ENCODE measurements around the gene EVA1C.

DNA sequence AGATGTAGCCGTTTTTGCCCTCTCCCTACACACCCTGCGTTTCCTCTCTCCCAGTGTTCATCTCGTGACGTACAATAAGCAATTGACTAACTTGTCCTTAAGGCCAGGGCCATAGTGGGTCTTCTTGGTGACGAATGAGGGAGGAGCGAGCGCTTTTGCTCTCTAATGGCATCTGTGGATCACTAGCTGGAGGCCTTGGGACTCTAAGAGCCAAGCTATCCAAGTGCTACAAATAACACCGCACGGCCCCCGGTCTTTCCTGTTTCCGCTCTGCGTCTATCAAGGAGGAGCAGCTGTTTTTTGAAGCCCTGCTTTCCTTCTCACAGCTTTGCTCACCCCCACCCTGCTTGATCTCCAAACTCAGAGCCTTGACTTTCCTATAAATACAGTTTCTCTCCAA is 25.2 kb downstream of the EVA1C start:
- TF ChIP-seq ZNF274 (IDR thresholded peaks at IDR 0.05; ENCODE audit: insufficient read depth, insufficient read length): no peak
- TF ChIP-seq, protein P1, sequence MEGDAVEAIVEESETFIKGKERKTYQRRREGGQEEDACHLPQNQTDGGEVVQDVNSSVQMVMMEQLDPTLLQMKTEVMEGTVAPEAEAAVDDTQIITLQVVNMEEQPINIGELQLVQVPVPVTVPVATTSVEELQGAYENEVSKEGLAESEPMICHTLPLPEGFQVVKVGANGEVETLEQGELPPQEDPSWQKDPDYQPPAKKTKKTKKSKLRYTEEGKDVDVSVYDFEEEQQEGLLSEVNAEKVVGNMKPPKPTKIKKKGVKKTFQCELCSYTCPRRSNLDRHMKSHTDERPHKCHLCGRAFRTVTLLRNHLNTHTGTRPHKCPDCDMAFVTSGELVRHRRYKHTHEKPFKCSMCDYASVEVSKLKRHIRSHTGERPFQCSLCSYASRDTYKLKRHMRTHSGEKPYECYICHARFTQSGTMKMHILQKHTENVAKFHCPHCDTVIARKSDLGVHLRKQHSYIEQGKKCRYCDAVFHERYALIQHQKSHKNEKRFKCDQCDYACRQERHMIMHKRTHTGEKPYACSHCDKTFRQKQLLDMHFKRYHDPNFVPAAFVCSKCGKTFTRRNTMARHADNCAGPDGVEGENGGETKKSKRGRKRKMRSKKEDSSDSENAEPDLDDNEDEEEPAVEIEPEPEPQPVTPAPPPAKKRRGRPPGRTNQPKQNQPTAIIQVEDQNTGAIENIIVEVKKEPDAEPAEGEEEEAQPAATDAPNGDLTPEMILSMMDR (IDR thresholded peaks at IDR 0.05 in 2 of 3, conservative IDR thresholded peaks at IDR 0.05 in 1 of 3; ENCODE audit: control insufficient read depth in 2 of 3, extremely low read depth in 1 of 3, insufficient read depth in 1 of 3, low read depth in 3 of 3, low read length in 3 of 3): no peak
- TF ChIP-seq LARP7 (IDR thresholded peaks at IDR 0.05): no peak
- no peak for TF ChIP-seq JUNB (IDR thresholded peaks at IDR 0.05)
- TF ChIP-seq ETV6 (conservative IDR thresholded peaks at IDR 0.05 in 1 of 2, IDR thresholded peaks at IDR 0.05 in 1 of 2; ENCODE audit: borderline replicate concordance in 1 of 2, low read depth in 1 of 2): no peak
- TF ChIP-seq, protein P2, sequence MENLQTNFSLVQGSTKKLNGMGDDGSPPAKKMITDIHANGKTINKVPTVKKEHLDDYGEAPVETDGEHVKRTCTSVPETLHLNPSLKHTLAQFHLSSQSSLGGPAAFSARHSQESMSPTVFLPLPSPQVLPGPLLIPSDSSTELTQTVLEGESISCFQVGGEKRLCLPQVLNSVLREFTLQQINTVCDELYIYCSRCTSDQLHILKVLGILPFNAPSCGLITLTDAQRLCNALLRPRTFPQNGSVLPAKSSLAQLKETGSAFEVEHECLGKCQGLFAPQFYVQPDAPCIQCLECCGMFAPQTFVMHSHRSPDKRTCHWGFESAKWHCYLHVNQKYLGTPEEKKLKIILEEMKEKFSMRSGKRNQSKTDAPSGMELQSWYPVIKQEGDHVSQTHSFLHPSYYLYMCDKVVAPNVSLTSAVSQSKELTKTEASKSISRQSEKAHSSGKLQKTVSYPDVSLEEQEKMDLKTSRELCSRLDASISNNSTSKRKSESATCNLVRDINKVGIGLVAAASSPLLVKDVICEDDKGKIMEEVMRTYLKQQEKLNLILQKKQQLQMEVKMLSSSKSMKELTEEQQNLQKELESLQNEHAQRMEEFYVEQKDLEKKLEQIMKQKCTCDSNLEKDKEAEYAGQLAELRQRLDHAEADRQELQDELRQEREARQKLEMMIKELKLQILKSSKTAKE (IDR thresholded peaks at IDR 0.05; ENCODE audit: low read depth, poor library complexity, severe bottlenecking): no peak
